Urinary bladder (tissue), 4 donors: ENCODE measurements around the gene HSPA1L. TPM values are rescaled to one million over a fixed set of nuclear protein-coding genes. Genes with fewer than 3 reads are reported as not detected.
A peak's percentile ranks its signal among the peaks of the same experiment; 100 is the strongest.

Experiments
- DNase-seq: peaks from one replicate; pipeline ENCODE4 v3.0.0-alpha.2; 2015; ENCODE audit errors: extremely low spot score
- H3K27ac ChIP-seq: one replicate; pipeline ENCODE4 v1.5.1; 2013; ENCODE audit warnings: low read depth, mild to moderate bottlenecking, moderate library complexity
- H3K36me3 ChIP-seq: one replicate; pipeline ENCODE4 v1.6.1; 2013; ENCODE audit warnings: mild to moderate bottlenecking, moderate library complexity; ENCODE audit not compliant: insufficient read depth
- H3K4me1 ChIP-seq: one replicate; pipeline ENCODE4 v1.6.1; 2013; ENCODE audit warnings: mild to moderate bottlenecking, moderate library complexity; ENCODE audit not compliant: insufficient read depth
- H3K4me3 ChIP-seq: one replicate; pipeline ENCODE4 v1.5.1; 2013; ENCODE audit warnings: low read depth, low read length
- WGBS: extraction: QIAGEN DNeasy Blood & Tissue Kit; methylation state at CpG from one replicate; pipeline ENCODE4 v1.1.7; 2013; 5-methylcytosine and 5-hydroxymethylcytosine counted together
- polyA plus RNA-seq: library from polyadenylated mRNA; stranded (reverse); fragments of 200-250 nt; gene quantifications from one replicate; pipeline ENCODE4 v1.2.3, GENCODE V29; 2013
- total RNA-seq: library from RNA; depleted of rRNA; stranded (reverse); fragments of >200 nt; gene quantifications from one replicate; pipeline ENCODE4 v1.2.3, GENCODE V29; 2014
- donor health status: healthy with polysubstance abuse.
- donor health status: healthy.

Gene HSPA1L
- total and polyA plus RNA-seq, 2 donors = 2.5 to 2.9 TPM

DNA sequence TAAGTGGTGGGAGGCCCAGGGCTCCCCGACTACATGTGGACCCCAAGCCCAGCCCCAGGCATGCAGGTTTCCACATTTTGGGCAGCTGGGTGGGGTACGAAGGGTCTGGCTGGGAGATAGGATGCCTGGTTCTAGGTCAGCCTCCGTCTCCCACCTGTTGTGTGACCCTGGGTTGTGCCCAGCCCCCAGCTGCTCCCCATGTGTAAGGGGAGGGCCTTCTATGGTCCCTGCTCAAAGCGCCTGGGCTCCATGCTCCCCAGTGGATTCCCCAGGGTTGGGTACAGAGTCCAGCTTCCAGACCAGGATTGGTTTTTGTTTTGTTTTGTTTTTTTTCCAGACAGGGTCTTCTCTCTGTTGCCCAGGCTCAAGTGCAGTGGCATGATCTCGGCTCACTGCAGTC lies 36.9 kb downstream of the HSPA1L start:
- Histone ChIP-seq H3K4me3 (no peak overlapping the region), H3K27ac (no peak overlapping the region), H3K4me1 (no peaks in the 10 kb centered on the region), H3K36me3 (no peaks in the 10 kb centered on the region)
- no peak for DNase-seq
- whole genome bisulfite sequencing = 93% methylated on average over 5 of the region's 5 CpGs

DNA sequence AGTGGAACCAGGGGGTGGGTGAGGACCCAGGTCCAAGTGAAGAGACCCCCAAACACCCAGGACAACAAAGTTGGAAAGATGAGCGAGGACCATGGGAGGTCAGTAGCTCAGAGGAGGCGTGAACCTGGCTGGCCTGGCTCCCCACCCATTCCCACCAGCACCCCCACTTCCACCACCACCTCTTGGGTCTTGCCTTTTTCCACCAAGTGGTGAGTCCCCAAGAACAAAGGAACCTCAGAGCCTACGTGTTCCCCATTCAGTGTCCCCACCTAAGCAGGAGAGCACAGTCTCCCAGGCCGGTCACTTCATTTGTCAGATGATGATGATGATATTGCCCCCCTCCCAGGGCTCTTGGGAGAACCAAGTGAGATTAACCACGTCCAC lies 37.4 kb downstream of the HSPA1L start:
- no peaks in the 10 kb centered on the region for H3K4me1 ChIP-seq
- no peak overlapping the region for H3K4me3 ChIP-seq
- DNase-seq = no peak
- no peaks in the 10 kb centered on the region for H3K36me3 ChIP-seq
- 94% methylated on average over 5 of the region's 5 CpGs for WGBS
- no peak overlapping the region for H3K27ac ChIP-seq

DNA sequence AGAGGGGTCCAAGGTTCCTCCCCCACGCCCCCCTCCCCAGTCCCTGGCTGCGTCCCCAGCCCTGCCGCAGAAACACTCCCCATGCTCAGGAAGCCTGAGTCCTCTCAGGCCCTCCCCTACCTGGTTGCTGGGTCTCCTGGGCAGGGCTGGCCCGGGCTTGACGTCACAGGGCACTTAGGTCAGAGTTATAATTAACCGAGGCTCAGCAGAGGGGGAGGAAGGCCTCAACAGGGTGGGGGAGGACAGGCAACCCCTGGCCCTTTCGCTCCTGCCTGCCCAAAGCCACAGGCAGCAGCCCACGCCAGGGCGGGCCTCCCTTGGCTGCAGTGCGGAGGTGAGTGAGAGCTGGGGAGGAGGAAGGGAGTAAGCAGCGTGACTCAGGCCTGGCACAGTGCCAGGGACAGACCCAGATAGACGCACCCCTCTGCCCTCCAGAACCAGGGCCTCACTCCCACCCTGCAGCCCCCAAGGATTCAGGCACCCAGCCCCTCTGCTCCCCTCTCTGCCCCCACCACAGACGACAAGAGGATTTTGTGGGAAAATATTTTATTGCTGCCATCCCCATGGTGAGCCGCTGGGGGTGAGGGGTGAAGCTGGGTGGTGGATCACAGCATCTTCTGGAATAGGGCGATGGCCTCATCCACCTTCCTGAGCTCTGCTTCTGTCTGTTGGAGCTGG lies 38.0 kb downstream of the HSPA1L start, which contains the start of gene VWA7:
TSS of gene VWA7 (minus strand) at position 340 of the 678 bp plus-strand sequence. CDS start 549 bp downstream, outside the sequence.
- H3K4me1 ChIP-seq = no peaks in the 10 kb centered on the region
- WGBS = 15% methylated on average over 15 of the region's 15 CpGs
- H3K4me3 ChIP-seq = no peak within 1 kb of the TSS
- H3K27ac ChIP-seq = no peak within 1 kb of the TSS
- no peak for DNase-seq
- H3K36me3 ChIP-seq = no peaks in the 10 kb centered on the region

DNA sequence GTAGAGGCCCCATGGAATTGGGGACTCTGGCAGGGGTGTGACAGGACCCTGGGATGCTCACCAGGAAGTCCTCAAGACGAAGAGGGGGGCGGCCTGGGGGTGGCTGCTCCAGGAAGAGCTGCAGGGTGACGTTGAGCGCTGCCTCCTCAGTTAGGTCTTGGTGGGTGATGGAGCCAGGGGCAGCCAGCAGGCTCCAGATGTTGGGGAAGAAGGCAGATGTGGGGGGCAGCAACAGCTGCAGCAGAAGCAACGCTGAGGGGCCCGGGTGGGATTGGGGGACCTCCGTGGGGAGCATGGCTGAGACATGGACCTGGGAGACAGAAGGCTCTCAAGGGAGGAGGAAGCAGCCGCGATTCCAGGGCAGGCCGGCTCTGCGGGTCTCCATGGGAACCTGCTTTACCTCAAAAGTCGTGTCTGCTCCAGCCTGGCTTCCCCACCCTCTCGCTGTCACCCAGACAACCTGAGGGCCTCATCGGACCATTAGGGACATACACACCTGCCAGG lies 38.5 kb downstream of the HSPA1L start:
- no peak for DNase-seq
- Histone ChIP-seq H3K4me3 (no peak overlapping the region), H3K4me1 (no peaks in the 10 kb centered on the region), H3K36me3 (no peaks in the 10 kb centered on the region), H3K27ac (no peak overlapping the region)
- 38% methylated on average over 14 of the region's 14 CpGs for WGBS

DNA sequence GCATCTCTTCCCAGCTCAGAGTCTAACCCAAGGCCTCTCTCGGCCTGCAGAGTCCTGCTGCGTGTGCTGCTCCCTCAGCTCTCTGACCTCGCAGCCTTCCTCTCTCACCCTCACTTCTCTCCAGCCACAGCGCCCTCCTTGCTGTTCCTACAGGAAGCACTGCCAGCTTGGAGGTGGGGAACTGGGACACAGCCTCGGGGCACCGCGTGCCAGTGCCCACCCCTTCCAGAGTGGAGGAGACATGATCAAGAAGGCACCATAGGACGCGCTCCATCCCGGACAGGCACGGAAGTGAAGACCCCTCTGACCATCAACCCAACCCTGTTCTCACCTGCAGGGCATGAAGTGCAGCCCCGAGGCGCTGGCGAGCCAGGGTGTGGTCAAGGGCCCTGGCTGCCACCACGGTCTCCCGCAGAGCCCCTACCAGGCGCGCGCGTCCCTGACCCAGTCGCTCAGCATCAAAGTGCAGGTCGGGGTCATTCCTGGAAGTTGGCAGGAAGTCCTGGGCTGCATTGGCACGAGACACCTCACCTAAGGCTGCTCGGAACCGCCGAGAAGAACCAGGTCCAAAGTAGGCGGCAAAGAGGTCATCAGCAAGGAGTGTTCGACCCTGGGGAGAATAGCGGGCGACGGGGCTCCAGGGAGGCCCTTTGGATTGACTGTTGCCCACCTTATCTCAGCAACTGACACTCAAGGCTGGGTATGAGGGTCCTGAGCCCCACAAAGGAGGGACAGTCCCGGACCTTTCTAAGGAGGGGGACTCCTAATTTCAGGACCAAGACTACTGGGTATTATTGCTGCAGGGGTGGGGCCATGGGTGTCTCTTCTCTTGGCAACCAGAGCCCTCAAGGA lies 39.2 kb downstream of the HSPA1L start:
- Histone ChIP-seq H3K27ac (no peak overlapping the region), H3K4me1 (no peaks in the 10 kb centered on the region), H3K36me3 (no peaks in the 10 kb centered on the region), H3K4me3 (no peak overlapping the region)
- WGBS = 91% methylated on average over 32 of the region's 32 CpGs
- DNase-seq = no peak

DNA sequence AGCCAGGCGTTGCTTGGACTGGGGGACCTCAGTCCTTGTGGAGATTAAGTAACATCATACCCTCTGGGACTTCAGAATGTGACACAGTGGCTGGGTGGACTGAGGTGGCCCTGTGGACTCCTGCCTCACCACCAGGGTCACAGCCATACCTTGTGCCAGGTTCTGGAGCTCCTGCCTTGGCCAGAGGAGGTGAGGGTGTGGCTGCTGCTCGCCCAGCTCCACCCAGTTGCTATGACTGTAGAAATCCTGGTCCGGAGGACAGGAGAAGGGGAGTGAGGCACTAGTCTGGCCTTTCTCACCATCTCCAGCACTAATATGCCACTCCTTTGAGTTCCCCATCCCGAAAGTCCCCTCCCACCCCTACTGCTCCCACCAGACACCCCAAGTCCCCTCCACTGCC lies 39.9 kb downstream of the HSPA1L start:
- Histone ChIP-seq H3K4me1 (no peaks in the 10 kb centered on the region), H3K27ac (no peak overlapping the region), H3K36me3 (no peaks in the 10 kb centered on the region), H3K4me3 (no peak overlapping the region)
- 86% methylated on average over 4 of the region's 4 CpGs for WGBS
- no peak for DNase-seq

DNA sequence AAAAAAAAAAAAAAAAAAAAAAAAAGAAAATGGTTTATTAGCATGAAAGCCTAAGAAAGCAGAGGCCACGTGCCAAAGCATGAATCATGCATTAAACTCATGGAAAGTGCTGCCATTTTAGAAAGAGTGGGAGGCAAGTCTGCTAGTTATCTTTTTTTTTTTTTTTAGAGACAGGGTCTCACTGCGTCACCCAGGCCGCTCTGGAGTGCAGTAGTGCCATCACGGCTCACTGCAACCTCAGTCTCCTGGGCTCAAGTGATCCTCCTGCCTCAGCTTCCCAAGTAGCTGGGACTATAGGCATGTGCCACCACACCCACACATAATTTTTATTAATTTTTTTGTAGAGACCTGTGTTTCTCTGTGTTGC lies 43.1 kb downstream of the HSPA1L start:
- 63% methylated on average over 4 of the region's 4 CpGs for WGBS
- Histone ChIP-seq H3K27ac (no peak overlapping the region), H3K36me3 (no peaks in the 10 kb centered on the region), H3K4me1 (no peaks in the 10 kb centered on the region), H3K4me3 (no peak overlapping the region)
- no peak for DNase-seq

DNA sequence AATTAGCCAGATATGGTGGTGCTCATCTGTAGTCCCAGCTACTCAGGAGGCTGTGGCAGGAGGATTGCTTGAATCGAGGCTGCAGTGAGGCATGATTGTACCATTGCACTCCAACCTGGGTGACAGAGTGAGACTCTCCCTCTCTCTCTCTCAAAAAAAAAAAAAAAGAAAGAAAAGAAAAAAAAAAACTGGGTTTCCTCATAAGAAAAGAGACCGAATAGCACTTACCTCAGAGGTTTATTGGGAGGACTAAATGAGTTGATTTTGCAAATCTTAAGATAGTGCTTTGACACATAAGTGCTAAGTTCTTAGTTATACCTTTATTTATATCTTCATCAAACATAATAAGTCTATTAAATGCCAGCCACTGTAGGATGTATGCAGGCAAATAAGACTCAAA lies 44.2 kb downstream of the HSPA1L start:
- H3K4me3 ChIP-seq = no peak overlapping the region
- H3K27ac ChIP-seq = no peak overlapping the region
- 88% methylated on average over 2 of the region's 2 CpGs for WGBS
- no peaks in the 10 kb centered on the region for H3K36me3 ChIP-seq
- no peaks in the 10 kb centered on the region for H3K4me1 ChIP-seq
- DNase-seq = no peak

DNA sequence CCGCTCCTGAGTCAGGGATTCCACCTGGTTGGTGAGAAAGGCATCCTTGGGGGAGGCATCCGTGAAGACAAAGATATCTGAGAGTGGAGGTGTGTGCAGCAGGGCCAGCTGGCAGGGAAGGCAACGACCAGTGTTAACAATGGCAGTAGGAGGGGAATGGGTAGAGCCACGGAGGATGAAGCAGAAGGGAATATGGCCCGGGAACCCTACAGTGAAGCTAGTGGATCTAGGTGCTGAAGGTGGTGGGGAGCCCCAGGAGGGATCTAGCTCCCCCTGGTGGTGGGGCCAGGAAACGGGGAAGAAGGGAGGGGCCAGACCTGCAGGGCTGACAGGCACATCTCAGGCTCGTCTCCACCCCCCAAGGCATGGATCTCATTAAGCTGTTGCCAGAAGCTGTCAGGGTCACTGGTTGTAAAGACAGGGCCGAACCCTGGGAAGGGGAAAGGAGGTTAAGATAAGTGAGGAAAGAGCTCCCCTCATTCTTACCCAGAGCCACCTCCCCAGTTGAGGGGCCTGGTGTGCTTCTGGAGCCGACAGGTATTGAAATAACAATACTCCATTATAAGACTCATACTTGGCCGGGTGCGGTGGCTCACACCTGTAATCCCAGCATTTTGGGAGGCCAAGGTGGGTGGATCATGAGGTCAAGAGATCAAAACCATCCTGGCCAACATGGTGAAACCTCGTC lies 45.3 kb downstream of the HSPA1L start:
- Histone ChIP-seq H3K27ac (no peak overlapping the region), H3K4me3 (no peak overlapping the region), H3K4me1 (no peaks in the 10 kb centered on the region), H3K36me3 (no peaks in the 10 kb centered on the region)
- no peak for DNase-seq
- WGBS = 57% methylated on average over 12 of the region's 12 CpGs

DNA sequence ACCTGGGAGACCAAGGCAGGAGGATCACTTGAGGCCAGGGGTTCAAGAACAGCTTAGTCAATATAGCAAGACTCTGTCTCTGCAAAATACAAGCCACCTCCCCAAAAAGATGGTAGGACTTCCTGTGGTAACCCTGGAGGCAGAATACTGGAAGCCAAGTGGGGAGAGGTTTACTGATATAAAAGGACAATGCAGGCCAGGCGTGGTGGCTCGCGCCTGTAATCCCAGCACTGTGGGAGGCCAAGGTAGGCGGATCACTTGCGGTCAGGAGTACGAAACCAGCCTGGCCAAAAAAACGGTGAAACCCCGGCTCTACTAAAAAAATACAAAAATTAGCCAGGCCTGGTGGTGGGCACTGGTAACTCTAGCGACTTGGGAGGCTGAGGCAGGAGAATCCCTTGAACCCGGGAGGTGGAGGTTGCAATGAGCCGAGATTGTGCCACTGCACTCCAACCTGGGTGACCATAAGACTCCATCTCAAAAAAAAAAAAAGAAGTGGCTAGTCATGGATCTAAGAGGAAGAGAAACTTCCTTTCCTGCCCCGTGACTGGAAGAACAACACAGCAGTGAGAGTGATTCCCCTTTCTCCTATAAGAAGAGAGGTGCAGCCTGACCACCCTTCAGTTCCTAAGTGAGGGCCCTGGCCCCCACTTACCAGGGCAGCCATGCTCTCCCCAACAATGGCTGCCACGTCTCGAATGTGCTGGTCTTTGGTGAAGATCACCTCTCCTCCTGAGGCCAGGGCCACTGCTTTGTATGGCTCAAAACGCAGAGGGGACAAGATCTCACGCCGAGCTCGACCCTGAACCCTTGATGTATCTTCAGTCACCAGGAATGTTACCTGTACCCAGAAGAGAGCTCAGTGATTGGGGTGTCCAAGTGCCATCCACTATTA lies 46.5 kb downstream of the HSPA1L start:
- H3K27ac ChIP-seq = no peak overlapping the region
- no peaks in the 10 kb centered on the region for H3K4me1 ChIP-seq
- no peak for DNase-seq
- no peak overlapping the region for H3K4me3 ChIP-seq
- WGBS = 91% methylated on average over 18 of the region's 18 CpGs
- H3K36me3 ChIP-seq = no peaks in the 10 kb centered on the region

DNA sequence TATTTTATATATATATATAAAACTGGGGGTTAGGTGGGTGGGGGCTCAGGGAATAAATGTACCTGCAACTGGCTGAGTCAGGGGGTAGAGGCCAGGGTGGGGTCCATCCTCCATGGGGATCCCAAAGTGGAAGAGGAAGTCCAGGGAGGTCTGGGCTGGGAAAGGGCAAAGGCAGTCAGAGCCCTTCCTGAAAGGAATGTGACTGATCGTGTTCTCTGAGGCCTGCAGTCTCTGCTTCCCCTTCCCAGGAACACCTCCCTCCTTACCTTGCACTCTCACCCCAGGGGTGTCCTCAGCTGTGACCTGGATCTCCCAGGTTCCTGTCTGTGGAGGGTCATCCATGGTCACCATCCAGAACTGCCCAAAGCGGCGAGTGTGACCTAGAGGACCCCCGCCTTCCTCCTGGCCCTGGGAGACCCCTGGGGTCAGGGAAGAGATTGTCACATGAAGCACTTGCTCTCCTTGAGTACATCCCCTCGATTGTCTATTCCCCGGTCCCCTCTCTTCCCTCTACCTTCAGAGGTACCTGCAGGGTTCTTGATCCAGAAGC lies 47.9 kb downstream of the HSPA1L start:
- 77% methylated on average over 6 of the region's 6 CpGs for WGBS
- no peak for DNase-seq
- no peak overlapping the region for H3K4me3 ChIP-seq

DNA sequence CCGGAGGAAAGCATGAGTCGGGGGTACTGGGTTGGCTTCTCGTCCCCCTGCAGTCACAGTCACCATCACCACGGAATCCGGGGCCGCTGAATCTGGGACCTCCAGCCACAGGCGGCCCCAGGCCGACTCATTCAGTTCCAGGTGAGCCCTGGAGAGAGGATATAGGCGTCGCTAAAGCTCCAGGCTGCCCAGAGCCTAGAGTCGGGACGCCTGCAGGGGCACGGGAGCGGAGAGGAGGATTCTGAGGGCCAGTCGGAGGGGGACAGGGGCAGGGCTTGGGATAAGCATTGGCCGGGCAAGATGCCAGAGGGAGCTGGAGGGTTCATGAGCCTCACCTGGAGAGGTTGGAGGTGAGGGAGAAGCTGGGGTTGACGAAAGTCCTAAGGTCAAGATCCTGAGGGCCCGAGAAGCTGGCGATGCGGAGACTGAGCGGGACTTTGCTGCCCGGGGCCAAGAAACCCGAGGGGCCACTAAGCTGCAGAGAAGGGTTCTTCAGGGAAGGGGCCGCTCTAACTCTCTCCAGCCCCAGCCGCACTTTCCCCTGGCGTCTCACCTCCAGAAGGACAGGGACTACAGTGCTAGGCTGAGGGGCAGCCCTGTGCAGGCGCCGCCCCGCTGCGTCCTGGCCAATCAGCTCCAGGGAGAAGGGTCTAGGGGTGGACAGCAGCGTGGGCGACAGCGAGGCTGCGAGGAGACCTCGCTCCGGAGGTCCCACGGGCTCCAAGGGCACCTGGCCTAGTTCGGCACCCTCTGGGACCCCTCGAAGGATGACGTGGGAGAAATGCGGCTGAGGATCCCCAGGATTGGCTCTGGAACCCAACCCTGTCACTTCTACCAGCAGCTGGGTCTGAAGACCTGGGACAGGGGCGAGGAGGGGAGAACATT lies 48.9 kb downstream of the HSPA1L start:
- WGBS = 32% methylated on average over 42 of the region's 42 CpGs
- Histone ChIP-seq H3K27ac (no peak overlapping the region), H3K4me3 (peak overlapping the region; percentile 2), H3K4me1 (no peaks in the 10 kb centered on the region), H3K36me3 (no peaks in the 10 kb centered on the region)
- no peak for DNase-seq

More for the DNA sequence above, 47.9 kb downstream of the HSPA1L start:
- Histone ChIP-seq H3K36me3 (no peaks in the 10 kb centered on the region), H3K4me1 (no peaks in the 10 kb centered on the region), H3K27ac (no peak overlapping the region)
